ENCODE data around the gene EFCAB6.

The EFCAB6 gene

DNA sequence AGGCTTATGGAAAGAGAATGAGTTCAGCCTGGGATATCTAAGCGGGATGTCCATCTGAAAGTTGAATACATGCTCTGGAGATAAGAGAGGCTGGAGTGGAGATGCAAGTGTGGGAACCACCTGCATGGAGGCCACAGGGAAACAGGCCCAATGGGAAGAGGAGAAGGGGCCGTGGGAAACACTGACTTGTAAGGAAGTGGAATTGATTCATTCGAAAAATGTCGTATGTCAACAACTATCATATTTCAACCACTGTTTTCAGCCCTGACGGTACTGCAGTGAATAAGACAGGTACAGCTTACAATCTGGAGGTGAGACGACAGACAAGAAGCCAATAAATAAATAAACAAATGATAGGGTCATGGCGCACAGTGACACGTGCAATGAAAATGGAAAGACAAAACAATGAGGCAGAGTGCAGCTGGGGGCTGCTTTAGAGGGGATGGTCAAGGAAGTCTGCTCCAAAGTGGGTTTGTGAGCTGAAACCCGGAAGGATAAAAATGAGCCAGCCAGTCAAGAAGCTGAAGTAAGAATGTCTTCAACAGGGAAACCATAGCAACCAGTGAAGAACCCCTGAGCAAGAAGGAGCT lies 35.9 kb downstream of the EFCAB6 start:
- TF ChIP-seq EGR1 (IDR thresholded peaks at IDR 0.05): no peak
- no peak for TF ChIP-seq FOXM1 (IDR thresholded peaks at IDR 0.05; ENCODE audit: borderline replicate concordance, low read depth)
- TF ChIP-seq TAF1 (IDR thresholded peaks at IDR 0.05; ENCODE audit: low read depth): no peak
- no peak for TF ChIP-seq TEAD4 (IDR thresholded peaks at IDR 0.05)
- TF ChIP-seq YY1 (IDR thresholded peaks at IDR 0.05; ENCODE audit: low read depth): no peak

- TF ChIP-seq YY1 (IDR thresholded peaks at IDR 0.05; ENCODE audit: low read depth): no peak
- no peak for TF ChIP-seq FOXM1 (IDR thresholded peaks at IDR 0.05; ENCODE audit: borderline replicate concordance, low read depth)
- no peak for TF ChIP-seq MAX (IDR thresholded peaks at IDR 0.05)
- TF ChIP-seq CEBPB (IDR thresholded peaks at IDR 0.05): no peak
- TF ChIP-seq NFIC (IDR thresholded peaks at IDR 0.05): no peak
- no peak for TF ChIP-seq TEAD4 (IDR thresholded peaks at IDR 0.05)
- TF ChIP-seq EGR1 (IDR thresholded peaks at IDR 0.05): no peak
- no peak for TF ChIP-seq TCF12 (IDR thresholded peaks at IDR 0.05; ENCODE audit: low read depth)
- TF ChIP-seq CREB1 (IDR thresholded peaks at IDR 0.05; ENCODE audit: low read depth): no peak
- TF ChIP-seq RAD21 (IDR thresholded peaks at IDR 0.05; ENCODE audit: low read depth): no peak
- no peak for TF ChIP-seq ZBTB7A (IDR thresholded peaks at IDR 0.05; ENCODE audit: low read depth)
- TF ChIP-seq, protein P1, sequence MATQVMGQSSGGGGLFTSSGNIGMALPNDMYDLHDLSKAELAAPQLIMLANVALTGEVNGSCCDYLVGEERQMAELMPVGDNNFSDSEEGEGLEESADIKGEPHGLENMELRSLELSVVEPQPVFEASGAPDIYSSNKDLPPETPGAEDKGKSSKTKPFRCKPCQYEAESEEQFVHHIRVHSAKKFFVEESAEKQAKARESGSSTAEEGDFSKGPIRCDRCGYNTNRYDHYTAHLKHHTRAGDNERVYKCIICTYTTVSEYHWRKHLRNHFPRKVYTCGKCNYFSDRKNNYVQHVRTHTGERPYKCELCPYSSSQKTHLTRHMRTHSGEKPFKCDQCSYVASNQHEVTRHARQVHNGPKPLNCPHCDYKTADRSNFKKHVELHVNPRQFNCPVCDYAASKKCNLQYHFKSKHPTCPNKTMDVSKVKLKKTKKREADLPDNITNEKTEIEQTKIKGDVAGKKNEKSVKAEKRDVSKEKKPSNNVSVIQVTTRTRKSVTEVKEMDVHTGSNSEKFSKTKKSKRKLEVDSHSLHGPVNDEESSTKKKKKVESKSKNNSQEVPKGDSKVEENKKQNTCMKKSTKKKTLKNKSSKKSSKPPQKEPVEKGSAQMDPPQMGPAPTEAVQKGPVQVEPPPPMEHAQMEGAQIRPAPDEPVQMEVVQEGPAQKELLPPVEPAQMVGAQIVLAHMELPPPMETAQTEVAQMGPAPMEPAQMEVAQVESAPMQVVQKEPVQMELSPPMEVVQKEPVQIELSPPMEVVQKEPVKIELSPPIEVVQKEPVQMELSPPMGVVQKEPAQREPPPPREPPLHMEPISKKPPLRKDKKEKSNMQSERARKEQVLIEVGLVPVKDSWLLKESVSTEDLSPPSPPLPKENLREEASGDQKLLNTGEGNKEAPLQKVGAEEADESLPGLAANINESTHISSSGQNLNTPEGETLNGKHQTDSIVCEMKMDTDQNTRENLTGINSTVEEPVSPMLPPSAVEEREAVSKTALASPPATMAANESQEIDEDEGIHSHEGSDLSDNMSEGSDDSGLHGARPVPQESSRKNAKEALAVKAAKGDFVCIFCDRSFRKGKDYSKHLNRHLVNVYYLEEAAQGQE (IDR thresholded peaks at IDR 0.05; ENCODE audit: low read depth): no peak
- TF ChIP-seq EP300 (IDR thresholded peaks at IDR 0.05; ENCODE audit: borderline replicate concordance): no peak
- no peak for TF ChIP-seq USF1 (IDR thresholded peaks at IDR 0.05)
- no peak for TF ChIP-seq TAF1 (IDR thresholded peaks at IDR 0.05; ENCODE audit: low read depth)
Measured at GRCh38 chr22:43774318-43774915, 37.7 kb downstream of the EFCAB6 start.

GRCh38 chr22:43772831-43773230 lies 39.3 kb downstream of the EFCAB6 start:
- TF ChIP-seq ZBTB7A (IDR thresholded peaks at IDR 0.05; ENCODE audit: low read depth) (no peak), NFIC (IDR thresholded peaks at IDR 0.05) (no peak), MAX (IDR thresholded peaks at IDR 0.05) (no peak), TEAD4 (IDR thresholded peaks at IDR 0.05) (no peak), USF1 (IDR thresholded peaks at IDR 0.05) (no peak), RAD21 (IDR thresholded peaks at IDR 0.05; ENCODE audit: low read depth) (no peak), TAF1 (IDR thresholded peaks at IDR 0.05; ENCODE audit: low read depth) (no peak), EP300 (IDR thresholded peaks at IDR 0.05; ENCODE audit: borderline replicate concordance) (no peak), YY1 (IDR thresholded peaks at IDR 0.05; ENCODE audit: low read depth) (no peak), FOXM1 (IDR thresholded peaks at IDR 0.05; ENCODE audit: borderline replicate concordance, low read depth) (no peak), TCF12 (IDR thresholded peaks at IDR 0.05; ENCODE audit: low read depth) (no peak), CEBPB (IDR thresholded peaks at IDR 0.05) (no peak)
- TF ChIP-seq, protein P1 (IDR thresholded peaks at IDR 0.05; ENCODE audit: low read depth): no peak

GRCh38 chr22:43755452-43755851 lies 56.7 kb downstream of the EFCAB6 start:
- TF ChIP-seq TEAD4 (IDR thresholded peaks at IDR 0.05) (no peak), YY1 (IDR thresholded peaks at IDR 0.05; ENCODE audit: low read depth) (no peak), TCF12 (IDR thresholded peaks at IDR 0.05; ENCODE audit: low read depth) (no peak)

DNA sequence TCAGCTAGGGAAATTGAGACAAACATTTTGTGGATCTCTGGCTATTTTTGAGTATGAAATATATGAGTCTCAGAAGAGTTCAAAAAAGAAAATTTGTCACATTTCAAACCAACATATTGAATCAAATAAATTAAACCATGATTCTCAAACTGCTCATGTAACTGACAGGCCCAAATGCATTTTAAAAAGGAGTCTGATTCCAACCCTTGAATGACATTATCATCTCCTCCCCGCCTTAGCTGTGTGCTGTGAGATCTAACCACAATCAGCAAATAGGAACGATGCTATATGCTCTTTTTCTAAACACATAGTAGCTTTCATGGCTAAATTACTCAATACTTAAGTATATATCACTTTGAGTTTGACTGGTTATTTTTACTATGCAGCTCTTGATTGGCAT lies 57.1 kb downstream of the EFCAB6 start:
- TF ChIP-seq FOXM1 (IDR thresholded peaks at IDR 0.05; ENCODE audit: borderline replicate concordance, low read depth) (no peak), CREB1 (IDR thresholded peaks at IDR 0.05; ENCODE audit: low read depth) (no peak), YY1 (IDR thresholded peaks at IDR 0.05; ENCODE audit: low read depth) (no peak), EGR1 (IDR thresholded peaks at IDR 0.05) (no peak), EP300 (IDR thresholded peaks at IDR 0.05; ENCODE audit: borderline replicate concordance) (no peak), TEAD4 (IDR thresholded peaks at IDR 0.05) (no peak), TAF1 (IDR thresholded peaks at IDR 0.05; ENCODE audit: low read depth) (no peak), RAD21 (IDR thresholded peaks at IDR 0.05; ENCODE audit: low read depth) (no peak), CEBPB (IDR thresholded peaks at IDR 0.05) (no peak), NFIC (IDR thresholded peaks at IDR 0.05) (no peak), ZBTB7A (IDR thresholded peaks at IDR 0.05; ENCODE audit: low read depth) (no peak), MAX (IDR thresholded peaks at IDR 0.05) (no peak), TCF12 (IDR thresholded peaks at IDR 0.05; ENCODE audit: low read depth) (no peak), USF1 (IDR thresholded peaks at IDR 0.05) (no peak)
- TF ChIP-seq, protein P1 (IDR thresholded peaks at IDR 0.05; ENCODE audit: low read depth): no peak

All from Ishikawa (cell line).